GM12878 (cell line): ENCODE measurements around the gene CCDC88C. TPM values are rescaled to one million over a fixed set of nuclear protein-coding genes. Genes with fewer than 3 reads are reported as not detected.

ENCODE experiments used
- ATAC-seq: fragments of 200-7000 bp; cut with Tn5 transposase; 3 replicates; pipeline ENCODE4 v1.9.1; 2020; ENCODE audit warnings: mild to moderate bottlenecking, moderate library complexity
- BruUV-seq: library from RNA; stranded (reverse); fragments of 400-500 nt; replicated peaks from 2 replicates; lab custom pipeline; 2021; lab: Mats Ljungman, UMichigan
- CTCF ChIA-PET: fragments of 300-600 bp; sonication (Branson Sonifier 250); formaldehyde crosslinking; extraction: SDS; loops from one replicate; lab custom pipeline; 2021; ENCODE audit warnings: inconsistent platforms; lab: Yijun Ruan, JAX
- POLR2A ChIA-PET: fragments of 350-600 bp; formaldehyde crosslinking; extraction: SDS; loops from one replicate; lab custom pipeline; 2021; ENCODE audit warnings: inconsistent platforms; lab: Charles Lee
- RAD21 ChIA-PET: fragments of 300-600 bp; sonication (Branson Sonifier 250); formaldehyde crosslinking; loops from one replicate; lab custom pipeline; 2023; ENCODE audit warnings: antibody characterized with exemption; ENCODE audit not compliant: unreplicated experiment; lab: Charles Lee
- SMC1A ChIA-PET: fragments of 300-600 bp; sonication (Branson Sonifier 250); formaldehyde crosslinking; loops from one replicate; lab custom pipeline; 2023; ENCODE audit not compliant: unreplicated experiment, uncharacterized antibody; lab: Charles Lee
- DNase-seq: peaks from one replicate; pipeline ENCODE4 v3.0.0-alpha.2; 2011; ENCODE audit warnings: low read depth, low spot score
- FAIRE-seq: peaks from 3 replicates; lab custom pipeline; 2011; peaks lifted over from hg19 to GRCh38; lab: Jason Lieb, UNC
- H2AFZ ChIP-seq: 2 replicates; pipeline ENCODE4 v1.6.0; 2011; ENCODE audit warnings: low read depth, low read length, control low read depth; ENCODE audit not compliant: control insufficient read depth
- H3K27ac ChIP-seq: 2 replicates; pipeline ENCODE4 v1.5.1; 2011; ENCODE audit warnings: control low read depth; ENCODE audit not compliant: control insufficient read depth, insufficient read depth
- H3K27me3 ChIP-seq, 2 experiments: replicated peaks in 1 of 2; 2 replicates each; pipeline versions ENCODE4 v1.6.0 to v1.6.1; 2011; ENCODE audit warnings: low read length in 1 of 2; ENCODE audit not compliant: control insufficient read depth in 2 of 2, insufficient read depth in 2 of 2
- H3K36me3 ChIP-seq, 2 experiments: 2 replicates each; pipeline ENCODE4 v1.5.1; 2011; ENCODE audit warnings: low read length in 1 of 2; ENCODE audit not compliant: control insufficient read depth in 2 of 2, insufficient read depth in 2 of 2
- H3K4me1 ChIP-seq: 2 replicates; pipeline ENCODE4 v1.6.1; 2011; ENCODE audit warnings: mild to moderate bottlenecking, low read length, moderate library complexity, mixed read lengths; ENCODE audit not compliant: control insufficient read depth, insufficient read depth
- H3K4me2 ChIP-seq: 2 replicates; pipeline ENCODE4 v1.6.0; 2011; ENCODE audit warnings: control low read depth; ENCODE audit not compliant: control insufficient read depth, insufficient read depth
- H3K4me3 ChIP-seq: fragments of 200-600 bp; sonication (generic); 2 replicates; pipeline ENCODE4 v1.5.1; 2016
- H3K79me2 ChIP-seq: 2 replicates; pipeline ENCODE4 v1.6.0; 2011; ENCODE audit warnings: low read length; ENCODE audit not compliant: control insufficient read depth, insufficient read depth
- H3K9ac ChIP-seq: 2 replicates; pipeline ENCODE4 v1.8.0; 2011; ENCODE audit warnings: low read length, control low read depth, mixed read lengths; ENCODE audit not compliant: control insufficient read depth, insufficient read depth
- H3K9me3 ChIP-seq: replicated peaks from 3 replicates; pipeline ENCODE4 v1.5.1; 2011; ENCODE audit warnings: mild to moderate bottlenecking, low read length; ENCODE audit not compliant: control insufficient read depth, insufficient read depth
- H4K20me1 ChIP-seq: 2 replicates; pipeline ENCODE4 v1.6.0; 2011; ENCODE audit not compliant: control insufficient read depth, insufficient read depth
- BHLHE40 ChIP-seq, 2 experiments: fragments of 450-650 bp in 1 of 2; IDR thresholded peaks; 2 replicates each; pipeline ENCODE4 v1.6.1; 2011 to 2017; ENCODE audit warnings: low read depth in 2 of 2, borderline replicate concordance in 1 of 2, improper control_type of control experiment in 1 of 2, low read length in 1 of 2, mild to moderate bottlenecking in 1 of 2
- IKZF1 ChIP-seq: fragments of 450-650 bp; conservative IDR thresholded peaks from 2 replicates; pipeline ENCODE4 v1.6.1; 2017; ENCODE audit warnings: antibody characterized with exemption, mild to moderate bottlenecking
- IKZF2 ChIP-seq, 2 experiments: fragments of 450-650 bp; IDR thresholded peaks; 2 replicates each; pipeline ENCODE4 v1.6.1; 2017; ENCODE audit warnings: mild to moderate bottlenecking in 2 of 2, moderate library complexity in 2 of 2
- IRF5 ChIP-seq: fragments of 450-650 bp; IDR thresholded peaks from 2 replicates; pipeline ENCODE4 v1.6.1; 2017; ENCODE audit warnings: borderline replicate concordance
- MLLT1 ChIP-seq: fragments of 450-650 bp; IDR thresholded peaks from 2 replicates; pipeline ENCODE4 v1.6.1; 2016; ENCODE audit warnings: mild to moderate bottlenecking
- NFIC ChIP-seq: IDR thresholded peaks from 2 replicates; pipeline ENCODE4 v1.6.1; 2012; ENCODE audit warnings: low read depth, mild to moderate bottlenecking, inconsistent platforms, low read length, moderate library complexity
- PAX5 ChIP-seq: IDR thresholded peaks from 2 replicates; pipeline ENCODE4 v1.6.1; 2011; ENCODE audit warnings: low read depth, low read length, borderline replicate concordance
- POLR2A ChIP-seq: IDR thresholded peaks from 2 replicates; pipeline ENCODE4 v1.6.1; 2011; ENCODE audit warnings: low read depth, mild to moderate bottlenecking, low read length
- POLR2AphosphoS5 ChIP-seq: IDR thresholded peaks from 2 replicates; pipeline ENCODE4 v1.6.1; 2011; ENCODE audit warnings: mild to moderate bottlenecking, low read length, inconsistent platforms
- RAD51 ChIP-seq: fragments of 450-650 bp; IDR thresholded peaks from 2 replicates; pipeline ENCODE4 v1.6.1; 2016; ENCODE audit warnings: moderate library complexity, mild to moderate bottlenecking, inconsistent platforms
- RBBP5 ChIP-seq: fragments of 200-600 bp; sonication (generic); conservative IDR thresholded peaks from 2 replicates; pipeline ENCODE4 v1.6.1; 2016
- TCF7 ChIP-seq: IDR thresholded peaks from 2 replicates; pipeline ENCODE4 v1.6.1; 2014; ENCODE audit warnings: antibody characterized with exemption, borderline replicate concordance
- USF1 ChIP-seq: IDR thresholded peaks from 2 replicates; pipeline ENCODE4 v1.6.1; 2011; ENCODE audit warnings: borderline replicate concordance, low read depth, mild to moderate bottlenecking, moderate library complexity, mixed read lengths, low read length; ENCODE audit not compliant: insufficient read depth; ENCODE audit errors: extremely low read length
- ZNF217 ChIP-seq: fragments of 450-650 bp; IDR thresholded peaks from 2 replicates; pipeline ENCODE4 v1.6.1; 2017; ENCODE audit warnings: antibody characterized with exemption, mild to moderate bottlenecking
- WGBS: methylation state at CpG from one replicate; pipeline ENCODE4 v1.1.6; 2016; ENCODE audit warnings: low lambda C conversion rate; ENCODE audit not compliant: insufficient replicate concordance, insufficient coverage; ENCODE audit errors: missing lambda C conversion rate; 5-methylcytosine and 5-hydroxymethylcytosine counted together
- in situ Hi-C: fragments of 300-500 bp; cut with MboI; formaldehyde crosslinking; loops from 9 replicates; pipeline ENCODE4 v1.14.3; 2018; ENCODE audit warnings: mixed read lengths
- intact Hi-C: fragments of 100-400 bp; cut with micrococcal nuclease; formaldehyde crosslinking; loops from one replicate; pipeline ENCODE4 v1.14.2; 2022; ENCODE audit not compliant: unreplicated experiment
- polyA plus RNA-seq, 11 experiments: library from polyadenylated mRNA; depleted of rRNA in 4 of 11; unstranded in 6 of 11; stranded (reverse) in 5 of 11; fragments of >200 nt; fragmentation: Nextera tagmentation in 4 of 11; fragmentation: Illumina TruSeq in 1 of 11; extraction: Ambion mirVana in 4 of 11; extraction: Trizol in 1 of 11; gene quantifications; 1 replicate in 1 of 11; 2 replicates in 10 of 11; pipeline versions ENCODE4 v1.2.1 to v1.2.3, GENCODE V29; 2011 to 2016; ENCODE audit warnings: inconsistent platforms in 2 of 11, missing spikeins in 2 of 11, low read depth in 1 of 11
- total RNA-seq, 4 experiments: library from RNA; depleted of rRNA in 3 of 4; stranded (reverse); fragments of >200 nt in 3 of 4; fragmentation: Illumina TruSeq in 1 of 4; extraction: Trizol in 1 of 4; gene quantifications; 2 replicates each; pipeline versions ENCODE4 v1.2.1 to v1.2.3, GENCODE V29; 2013 to 2021

Gene CCDC88C
- total and polyA plus RNA-seq, 10 of the 15 experiments (the other 5 are each of a cell fraction or from before 2014, with no cell fraction given): 4.0 to 79.6 (median 36.6) TPM

GRCh38 chr14:91414475-91414833 is 3.2 kb downstream of the CCDC88C start (continued):
- TF ChIP-seq PAX5: no peak
- 0 out of 4 replicates have a peak, but pooled peaks of 1 of the 2 experiments have one; percentile 16 for TF ChIP-seq IKZF2 (IDR thresholded peaks at IDR 0.05)

GRCh38 chr14:91413547-91414474 is 3.8 kb downstream of the CCDC88C start:
- ChIA-PET SMC1A (interaction anchor here (0.9 to 15.4 kb wide), 11 partner anchors 14 to 98 kb away, joined by 3 to 210 read pairs (median 11); no protein-coding TSS in a partner anchor), POLR2A (interaction anchor here (0.8 to 9.2 kb wide), 12 partner anchors 10 to 90 kb away, joined by 3 to 140 read pairs (median 6); no protein-coding TSS in a partner anchor), RAD21 (interaction anchor here (1.4 to 10.0 kb wide), 9 partner anchors 14 to 95 kb away, joined by 5 to 236 read pairs (median 24); no protein-coding TSS in a partner anchor), CTCF (interaction anchor here (0.7 to 19.0 kb wide), 9 partner anchors 13 to 90 kb away, joined by 3 to 242 read pairs (median 35); no protein-coding TSS in a partner anchor)
- H3K4me1 ChIP-seq: peaks cover 33% of the 10 kb centered on the region
- BruUV-seq: no TSS peak
- peak overlapping the region; percentile 88 for H3K4me3 ChIP-seq
- FAIRE-seq (no peak), DNase-seq (no peak), ATAC-seq (no peak)
- peaks cover 4 to 21% of the 10 kb centered on the region in 2 experiments; a peak in 3 of 4 replicates for H3K36me3 ChIP-seq
- no peak overlapping the region for H2AFZ ChIP-seq
- in situ Hi-C loops: no loop called here
- peak overlapping the region; percentile 97 for H3K9ac ChIP-seq
- H3K27ac ChIP-seq: peak overlapping the region; percentile 100
- TF ChIP-seq BHLHE40 (IDR thresholded peaks at IDR 0.05; ENCODE audit: borderline replicate concordance in 1 of 2, low read depth in 2 of 2, low read length in 1 of 2) (peak in 1 of 2 experiments; percentile 82; a peak in 2 of 4 replicates), ZNF217 (peak; percentile 37; the same call in 1 of the 2 replicates), RBBP5 (no peak), NFIC (no peak), IRF5 (no peak), MLLT1 (0 out of 2 replicates have a peak, but pooled peaks have one; percentile 6), TCF7 (no peak), USF1 (peak; percentile 13), POLR2A (no peak), RAD51 (peak; percentile 86), IKZF1 (peak; percentile 21; the same call in 1 of the 2 replicates), POLR2AphosphoS5 (peak; percentile 11; the same call in 1 of the 2 replicates)
- WGBS: 73% methylated on average over 11 of the region's 11 CpGs
- intact Hi-C loops: no loop called here
- no peaks in the 10 kb centered on the region for H3K27me3 ChIP-seq
- H4K20me1 ChIP-seq: no peaks in the 10 kb centered on the region
- H3K9me3 ChIP-seq: no peaks in the 10 kb centered on the region
- peak overlapping the region; percentile 92 for H3K4me2 ChIP-seq
- peaks cover 90% of the 10 kb centered on the region for H3K79me2 ChIP-seq
